Mucosa of stomach (tissue), 1 donor: ENCODE results near the gene GOLIM4.

Experiments
- H3K27me3 ChIP-seq: one replicate; pipeline ENCODE4 v1.7.0; 2013; ENCODE audit warnings: mild to moderate bottlenecking, low read length; ENCODE audit not compliant: control insufficient read depth, insufficient read depth
- H3K36me3 ChIP-seq: one replicate; pipeline ENCODE4 v1.7.0; 2013; ENCODE audit warnings: low read length; ENCODE audit not compliant: control insufficient read depth, insufficient read depth
- H3K4me1 ChIP-seq: one replicate; pipeline ENCODE4 v1.7.0; 2013; ENCODE audit warnings: mild to moderate bottlenecking, low read length; ENCODE audit not compliant: control insufficient read depth, insufficient read depth
- H3K4me3 ChIP-seq: one replicate; pipeline ENCODE4 v1.7.0; 2013; ENCODE audit warnings: low read length
- H3K9ac ChIP-seq: one replicate; pipeline ENCODE4 v1.7.0; 2013; ENCODE audit warnings: mild to moderate bottlenecking, low read length, moderate library complexity
- H3K9me3 ChIP-seq: one replicate; pipeline ENCODE4 v1.7.0; 2013; ENCODE audit warnings: mild to moderate bottlenecking, low read length, moderate library complexity; ENCODE audit not compliant: control insufficient read depth
- donor health status: Pancreatic carcinoma.

GOLIM4 gene

GRCh38 chr3:168094877-168095610 lies 680 bp downstream of the GOLIM4 start:
- H3K27me3 ChIP-seq, result no peaks in the 10 kb centered on the region
- peaks cover 26% of the 10 kb centered on the region for H3K4me1 ChIP-seq
- H3K9me3 ChIP-seq, result no peaks in the 10 kb centered on the region
- no peaks in the 10 kb centered on the region for H3K36me3 ChIP-seq
- peak overlapping the region; percentile 68 for H3K4me3 ChIP-seq
- H3K9ac ChIP-seq, result peak overlapping the region; percentile 69

- no peaks in the 10 kb centered on the region for H3K36me3 ChIP-seq
- H3K27me3 ChIP-seq, result no peaks in the 10 kb centered on the region
- H3K9me3 ChIP-seq, result no peaks in the 10 kb centered on the region
- H3K9ac ChIP-seq, result peak overlapping the region; percentile 69
- H3K4me3 ChIP-seq, result peak overlapping the region; percentile 68
- peaks cover 31% of the 10 kb centered on the region for H3K4me1 ChIP-seq
These were observed 1.2 kb downstream of the GOLIM4 start for GRCh38 chr3:168094580-168094876.

GRCh38 chr3:168093790-168094189 lies 1.9 kb downstream of the GOLIM4 start:
- no peaks in the 10 kb centered on the region for H3K9me3 ChIP-seq
- no peak overlapping the region for H3K9ac ChIP-seq
- H3K4me3 ChIP-seq, result no peak overlapping the region
- peaks cover 38% of the 10 kb centered on the region for H3K4me1 ChIP-seq
- H3K36me3 ChIP-seq, result no peaks in the 10 kb centered on the region
- H3K27me3 ChIP-seq, result no peaks in the 10 kb centered on the region

- Histone ChIP-seq H3K4me3 (no peak overlapping the region), H3K27me3 (no peaks in the 10 kb centered on the region), H3K36me3 (no peaks in the 10 kb centered on the region), H3K9me3 (no peaks in the 10 kb centered on the region), H3K4me1 (peaks cover 41% of the 10 kb centered on the region), H3K9ac (no peak overlapping the region)
These were observed 2.5 kb downstream of the GOLIM4 start for GRCh38 chr3:168093229-168093628.

- Histone ChIP-seq H3K9me3 (no peaks in the 10 kb centered on the region), H3K27me3 (no peaks in the 10 kb centered on the region), H3K36me3 (no peaks in the 10 kb centered on the region), H3K9ac (no peak overlapping the region), H3K4me3 (no peak overlapping the region), H3K4me1 (peaks cover 44% of the 10 kb centered on the region)
These were observed 3.8 kb downstream of the GOLIM4 start for GRCh38 chr3:168091941-168092340.

- no peak overlapping the region for H3K9ac ChIP-seq
- no peaks in the 10 kb centered on the region for H3K27me3 ChIP-seq
- peaks cover 44% of the 10 kb centered on the region for H3K4me1 ChIP-seq
- H3K36me3 ChIP-seq, result no peaks in the 10 kb centered on the region
- H3K4me3 ChIP-seq, result no peak overlapping the region
- H3K9me3 ChIP-seq, result no peaks in the 10 kb centered on the region
These were observed 4.3 kb downstream of the GOLIM4 start for GRCh38 chr3:168091302-168091858.

GRCh38 chr3:168090306-168091085 lies 5.2 kb downstream of the GOLIM4 start:
- H3K4me1 ChIP-seq, result peaks cover 44% of the 10 kb centered on the region

GRCh38 chr3:168089179-168089771 lies 6.4 kb downstream of the GOLIM4 start:
- Histone ChIP-seq H3K9me3 (no peaks in the 10 kb centered on the region), H3K36me3 (no peaks in the 10 kb centered on the region), H3K27me3 (no peaks in the 10 kb centered on the region), H3K9ac (no peak overlapping the region), H3K4me1 (peaks cover 44% of the 10 kb centered on the region), H3K4me3 (no peak overlapping the region)

More at GRCh38 chr3:168090306-168091085, 5.2 kb downstream of the GOLIM4 start:
- no peak overlapping the region for H3K9ac ChIP-seq
- H3K36me3 ChIP-seq, result no peaks in the 10 kb centered on the region
- H3K9me3 ChIP-seq, result no peaks in the 10 kb centered on the region
- no peaks in the 10 kb centered on the region for H3K27me3 ChIP-seq
- no peak overlapping the region for H3K4me3 ChIP-seq

- H3K9me3 ChIP-seq, result no peaks in the 10 kb centered on the region
- H3K4me1 ChIP-seq, result peaks cover 37% of the 10 kb centered on the region
- H3K9ac ChIP-seq, result no peak overlapping the region
- no peaks in the 10 kb centered on the region for H3K36me3 ChIP-seq
- H3K27me3 ChIP-seq, result no peaks in the 10 kb centered on the region
- no peak overlapping the region for H3K4me3 ChIP-seq
These were observed 7.5 kb downstream of the GOLIM4 start for GRCh38 chr3:168088106-168088720.

- no peaks in the 10 kb centered on the region for H3K36me3 ChIP-seq
- H3K4me1 ChIP-seq, result peaks cover 30% of the 10 kb centered on the region
- H3K4me3 ChIP-seq, result no peak overlapping the region
- H3K27me3 ChIP-seq, result no peaks in the 10 kb centered on the region
- H3K9ac ChIP-seq, result no peak overlapping the region
- no peaks in the 10 kb centered on the region for H3K9me3 ChIP-seq
These were observed 8.2 kb downstream of the GOLIM4 start for GRCh38 chr3:168087539-168087938.

- Histone ChIP-seq H3K27me3 (no peaks in the 10 kb centered on the region), H3K36me3 (no peaks in the 10 kb centered on the region), H3K4me3 (no peak overlapping the region), H3K4me1 (peaks cover 23% of the 10 kb centered on the region), H3K9ac (no peak overlapping the region), H3K9me3 (no peaks in the 10 kb centered on the region)
These were observed 9.0 kb downstream of the GOLIM4 start for GRCh38 chr3:168086541-168087260.
